ENCODE data around the gene LCE1F.

LCE1F gene

GRCh38 chr1:152786077-152786476 is 11.1 kb downstream of the LCE1F start, which contains the start of gene LCE1E:
Gene LCE1E, plus strand, starts transcription at chr1:152786257. Its CDS starts 1,043 bp downstream, at chr1:152787300.
- H3K4me3 ChIP-seq (ENCODE audit: low read depth, low read length) = no peak within 1 kb of the TSS
- ChIA-PET CTCF (interaction anchor here (1.2 kb wide), 1 partner anchor 11 kb away, joined by 3 read pairs; the partner anchor contains the start of gene LCE1D), POLR2A (no interaction called here)
- TF ChIP-seq CTCF (IDR thresholded peaks at IDR 0.05; ENCODE audit: insufficient read depth, low read length, missing control alignments) = no peak
- DNase-seq (ENCODE audit: low read depth, low spot score) = no peak

- CTCF ChIA-PET = no interaction called here
- POLR2A ChIA-PET = no interaction called here
- DNase-seq (ENCODE audit: low read depth, low spot score) = no peak
- no peak overlapping the region for H3K4me3 ChIP-seq (ENCODE audit: low read depth, low read length)
- TF ChIP-seq CTCF (IDR thresholded peaks at IDR 0.05; ENCODE audit: insufficient read depth, low read length, missing control alignments) = no peak
These were observed 20.7 kb downstream of the LCE1F start for GRCh38 chr1:152795686-152796085.

- CTCF ChIA-PET = interaction anchor here (1.3 kb wide), 1 partner anchor 10 kb away, joined by 3 read pairs; the partner anchor contains the start of gene LCE1E
- no peak for TF ChIP-seq CTCF (IDR thresholded peaks at IDR 0.05; ENCODE audit: insufficient read depth, low read length, missing control alignments)
These were observed 21.5 kb downstream of the LCE1F start, which contains the start of gene LCE1D for GRCh38 chr1:152796421-152796820. Gene LCE1D, plus strand, starts transcription at chr1:152796721. Its CDS starts 1,074 bp downstream, at chr1:152797795.

GRCh38 chr1:152801333-152801732 is 26.4 kb downstream of the LCE1F start:
- ChIA-PET CTCF (no interaction called here), POLR2A (no interaction called here)
- no peak overlapping the region for H3K4me3 ChIP-seq (ENCODE audit: low read depth, low read length)
- no peak for TF ChIP-seq CTCF (IDR thresholded peaks at IDR 0.05; ENCODE audit: insufficient read depth, low read length, missing control alignments)
- DNase-seq (ENCODE audit: low read depth, low spot score) = no peak

More at GRCh38 chr1:152796421-152796820, 21.5 kb downstream of the LCE1F start, which contains the start of gene LCE1D:
- DNase-seq (ENCODE audit: low read depth, low spot score) = no peak
- POLR2A ChIA-PET = no interaction called here
- H3K4me3 ChIP-seq (ENCODE audit: low read depth, low read length) = no peak within 1 kb of the TSS

- ChIA-PET CTCF (interaction anchor here (0.7 kb wide), 1 partner anchor 17 kb away, joined by 3 read pairs; no protein-coding TSS in a partner anchor), POLR2A (no interaction called here)
- TF ChIP-seq CTCF (IDR thresholded peaks at IDR 0.05; ENCODE audit: insufficient read depth, low read length, missing control alignments) = no peak
- H3K4me3 ChIP-seq (ENCODE audit: low read depth, low read length) = no peak within 1 kb of the TSS
- no peak for DNase-seq (ENCODE audit: low read depth, low spot score)
These were observed 31.6 kb downstream of the LCE1F start, which contains the start of gene LCE1C for GRCh38 chr1:152806576-152806975. Gene LCE1C, minus strand, starts transcription at chr1:152806651. Its CDS starts 1,173 bp downstream, at chr1:152805478.

GRCh38 chr1:152811050-152811449 is 36.1 kb downstream of the LCE1F start:
- POLR2A ChIA-PET = no interaction called here

More at GRCh38 chr1:152811050-152811449, 36.1 kb downstream of the LCE1F start:
- no peak overlapping the region for H3K4me3 ChIP-seq (ENCODE audit: low read depth, low read length)
- CTCF ChIA-PET = no interaction called here
- TF ChIP-seq CTCF (IDR thresholded peaks at IDR 0.05; ENCODE audit: insufficient read depth, low read length, missing control alignments) = no peak
- no peak for DNase-seq (ENCODE audit: low read depth, low spot score)

Measured in AG04449 (cell line).